Right ventricle myocardium superior (tissue), 1 donor: ENCODE data around the gene CHPT1. TPM values are rescaled to one million over a fixed set of nuclear protein-coding genes. Genes with fewer than 3 reads are reported as not detected.

Experiments
- total RNA-seq: library from RNA; stranded (reverse); fragmentation: NEBNext Ultra II Directional; extraction: Animal tissue kit (Norgen Biotek cat#: 25700); gene quantifications from one replicate; pipeline ENCODE4 v1.2.1, GENCODE V29; 2021
- donor health status: DM: no; HTN: yes; CAD: no; lungs with severe emphysema.

The CHPT1 gene
- total RNA-seq, 1 donor from 2014 or later = 139 TPM

Other genes with a start within 250 kb of the CHPT1 start
- gene SPIC, start 222.3 kb upstream of the CHPT1 start, total RNA-seq = not detected
- gene MYBPC1, start 102.7 kb upstream of the CHPT1 start, total RNA-seq = 8.3 TPM
- not detected for gene SYCP3, start 41.8 kb downstream of the CHPT1 start, total RNA-seq
- gene GNPTAB, start 133.3 kb downstream of the CHPT1 start, total RNA-seq = 52.9 TPM
- 5.0 TPM for gene DRAM1, start 179.9 kb downstream of the CHPT1 start, total RNA-seq